Activated CD4-positive, alpha-beta memory T cell treated with anti-CD3 and anti-CD28 coated beads, Interleukin-2, amount 10 ng/mL, durations not matched to agents 7 days and 5 days (primary cell): ENCODE results near the gene ADGRL2. TPM values are rescaled to one million over a fixed set of nuclear protein-coding genes. Genes with fewer than 3 reads are reported as not detected.

Experiments
- CTCF ChIA-PET: fragments of 350-600 bp; sonication (Branson Sonifier 250); formaldehyde crosslinking; loops from one replicate; lab custom pipeline; 2021; ENCODE audit warnings: antibody characterized with exemption, inconsistent platforms; lab: Charles Lee
- POLR2A ChIA-PET: fragments of 350-600 bp; sonication (Branson Sonifier 250); formaldehyde crosslinking; loops from one replicate; lab custom pipeline; 2021; ENCODE audit warnings: antibody characterized with exemption; lab: Charles Lee
- DNase-seq: peaks from one replicate; pipeline ENCODE4 v3.0.0-alpha.2; 2020
- H3K27ac Mint-ChIP-seq: one replicate; pipeline ENCODE4 v1.8.0; 2021; ENCODE audit warnings: mild to moderate bottlenecking, mixed read lengths
- H3K27me3 Mint-ChIP-seq: one replicate; pipeline ENCODE4 v1.8.0; 2021; ENCODE audit warnings: mixed read lengths
- H3K36me3 Mint-ChIP-seq: one replicate; pipeline ENCODE4 v1.8.0; 2021; ENCODE audit warnings: low read depth, mixed read lengths
- H3K4me1 Mint-ChIP-seq: one replicate; pipeline ENCODE4 v1.8.0; 2021; ENCODE audit warnings: mixed read lengths
- H3K4me3 Mint-ChIP-seq: one replicate; pipeline ENCODE4 v1.8.0; 2021; ENCODE audit warnings: mild to moderate bottlenecking, mixed read lengths
- H3K9me3 Mint-ChIP-seq: one replicate; pipeline ENCODE4 v1.8.0; 2021; ENCODE audit warnings: mixed read lengths
- total RNA-seq, 2 experiments: library from RNA; stranded (reverse); gene quantifications; one replicate each; pipeline ENCODE4 v1.2.3, GENCODE V29; 2021

Gene ADGRL2
- total RNA-seq, 2 experiments from 2014 or later = not detected

GRCh38 chr1:81915937-81916336, 115.2 kb downstream of the ADGRL2 start:
- Mint-ChIP-seq H3K27ac (no peak overlapping the region), H3K4me3 (no peak overlapping the region), H3K36me3 (no peaks in the 10 kb centered on the region), H3K9me3 (no peaks in the 10 kb centered on the region), H3K4me1 (no peaks in the 10 kb centered on the region), H3K27me3 (no peaks in the 10 kb centered on the region)
- DNase-seq = no peak
- POLR2A ChIA-PET = no interaction called here
- CTCF ChIA-PET = no interaction called here

- H3K4me3 Mint-ChIP-seq = no peak overlapping the region
- H3K4me1 Mint-ChIP-seq = no peaks in the 10 kb centered on the region
- no peaks in the 10 kb centered on the region for H3K36me3 Mint-ChIP-seq
- ChIA-PET CTCF (no interaction called here), POLR2A (no interaction called here)
- no peak overlapping the region for H3K27ac Mint-ChIP-seq
- no peaks in the 10 kb centered on the region for H3K9me3 Mint-ChIP-seq
- no peaks in the 10 kb centered on the region for H3K27me3 Mint-ChIP-seq
- DNase-seq = no peak
Measured at GRCh38 chr1:81920245-81920740, 119.6 kb downstream of the ADGRL2 start.

GRCh38 chr1:81920886-81921285, 120.2 kb downstream of the ADGRL2 start:
- Mint-ChIP-seq H3K27me3 (no peaks in the 10 kb centered on the region), H3K27ac (no peak overlapping the region), H3K9me3 (no peaks in the 10 kb centered on the region), H3K4me1 (no peaks in the 10 kb centered on the region), H3K4me3 (no peak overlapping the region), H3K36me3 (no peaks in the 10 kb centered on the region)
- ChIA-PET CTCF (interaction anchor here (1.2 kb wide), 1 partner anchor 9 kb away, joined by 3 read pairs; no protein-coding TSS in a partner anchor), POLR2A (no interaction called here)
- no peak for DNase-seq

GRCh38 chr1:81921344-81921743, 120.6 kb downstream of the ADGRL2 start:
- H3K9me3 Mint-ChIP-seq = no peaks in the 10 kb centered on the region
- H3K4me3 Mint-ChIP-seq = no peak overlapping the region
- no peak for DNase-seq
- CTCF ChIA-PET = interaction anchor here (1.2 kb wide), 1 partner anchor 9 kb away, joined by 3 read pairs; no protein-coding TSS in a partner anchor
- H3K27ac Mint-ChIP-seq = no peak overlapping the region
- H3K4me1 Mint-ChIP-seq = no peaks in the 10 kb centered on the region
- H3K36me3 Mint-ChIP-seq = no peaks in the 10 kb centered on the region
- POLR2A ChIA-PET = no interaction called here
- H3K27me3 Mint-ChIP-seq = no peaks in the 10 kb centered on the region

- Mint-ChIP-seq H3K4me3 (no peak overlapping the region), H3K4me1 (no peaks in the 10 kb centered on the region), H3K27ac (no peak overlapping the region), H3K36me3 (no peaks in the 10 kb centered on the region), H3K9me3 (no peaks in the 10 kb centered on the region), H3K27me3 (no peaks in the 10 kb centered on the region)
- POLR2A ChIA-PET = no interaction called here
- DNase-seq = no peak
- CTCF ChIA-PET = interaction anchor here (1.2 kb wide), 1 partner anchor 8 kb away, joined by 3 read pairs; no protein-coding TSS in a partner anchor
Measured at GRCh38 chr1:81921851-81922462, 121.2 kb downstream of the ADGRL2 start.

GRCh38 chr1:81922955-81923354, 122.2 kb downstream of the ADGRL2 start:
- no peaks in the 10 kb centered on the region for H3K9me3 Mint-ChIP-seq
- H3K27me3 Mint-ChIP-seq = no peaks in the 10 kb centered on the region
- DNase-seq = no peak
- no peaks in the 10 kb centered on the region for H3K4me1 Mint-ChIP-seq
- ChIA-PET CTCF (no interaction called here), POLR2A (no interaction called here)
- no peak overlapping the region for H3K4me3 Mint-ChIP-seq
- H3K27ac Mint-ChIP-seq = no peak overlapping the region
- H3K36me3 Mint-ChIP-seq = no peaks in the 10 kb centered on the region

- CTCF ChIA-PET = no interaction called here
- H3K27ac Mint-ChIP-seq = no peak overlapping the region
- peaks cover 3% of the 10 kb centered on the region for H3K9me3 Mint-ChIP-seq
- POLR2A ChIA-PET = no interaction called here
- no peaks in the 10 kb centered on the region for H3K36me3 Mint-ChIP-seq
- no peaks in the 10 kb centered on the region for H3K4me1 Mint-ChIP-seq
- DNase-seq = no peak
- no peak overlapping the region for H3K4me3 Mint-ChIP-seq
- no peaks in the 10 kb centered on the region for H3K27me3 Mint-ChIP-seq
Measured at GRCh38 chr1:81929106-81929505, 128.4 kb downstream of the ADGRL2 start.

GRCh38 chr1:81936853-81937252, 136.1 kb downstream of the ADGRL2 start:
- no peak for DNase-seq
- POLR2A ChIA-PET = no interaction called here
- Mint-ChIP-seq H3K27me3 (no peaks in the 10 kb centered on the region), H3K4me1 (no peaks in the 10 kb centered on the region), H3K27ac (no peak overlapping the region), H3K36me3 (no peaks in the 10 kb centered on the region), H3K9me3 (no peaks in the 10 kb centered on the region), H3K4me3 (no peak overlapping the region)
- CTCF ChIA-PET = no interaction called here

GRCh38 chr1:81937791-81938450, 137.2 kb downstream of the ADGRL2 start:
- POLR2A ChIA-PET = interaction anchor here (0.6 kb wide), 1 partner anchor 928 kb away, joined by 5 read pairs; no protein-coding TSS in a partner anchor

GRCh38 chr1:81948495-81948894, 147.8 kb downstream of the ADGRL2 start:
- ChIA-PET CTCF (no interaction called here), POLR2A (no interaction called here)
- Mint-ChIP-seq H3K27ac (no peak overlapping the region), H3K9me3 (no peaks in the 10 kb centered on the region), H3K4me1 (no peaks in the 10 kb centered on the region), H3K36me3 (no peaks in the 10 kb centered on the region), H3K4me3 (no peak overlapping the region), H3K27me3 (no peaks in the 10 kb centered on the region)
- no peak for DNase-seq

More at GRCh38 chr1:81937791-81938450, 137.2 kb downstream of the ADGRL2 start:
- CTCF ChIA-PET = no interaction called here
- H3K36me3 Mint-ChIP-seq = no peaks in the 10 kb centered on the region
- no peaks in the 10 kb centered on the region for H3K4me1 Mint-ChIP-seq
- H3K4me3 Mint-ChIP-seq = no peak overlapping the region
- DNase-seq = no peak
- H3K9me3 Mint-ChIP-seq = no peaks in the 10 kb centered on the region
- no peaks in the 10 kb centered on the region for H3K27me3 Mint-ChIP-seq
- H3K27ac Mint-ChIP-seq = no peak overlapping the region

- Mint-ChIP-seq H3K27me3 (no peaks in the 10 kb centered on the region), H3K36me3 (no peaks in the 10 kb centered on the region), H3K9me3 (no peaks in the 10 kb centered on the region), H3K4me1 (no peaks in the 10 kb centered on the region), H3K4me3 (no peak overlapping the region), H3K27ac (no peak overlapping the region)
- ChIA-PET POLR2A (no interaction called here), CTCF (no interaction called here)
- no peak for DNase-seq
Measured at GRCh38 chr1:81949421-81949820, 148.7 kb downstream of the ADGRL2 start.

GRCh38 chr1:81950037-81950436, 149.3 kb downstream of the ADGRL2 start:
- no peaks in the 10 kb centered on the region for H3K4me1 Mint-ChIP-seq
- no peaks in the 10 kb centered on the region for H3K36me3 Mint-ChIP-seq
- H3K4me3 Mint-ChIP-seq = no peak overlapping the region
- no peaks in the 10 kb centered on the region for H3K27me3 Mint-ChIP-seq
- CTCF ChIA-PET = no interaction called here
- no peaks in the 10 kb centered on the region for H3K9me3 Mint-ChIP-seq
- no peak overlapping the region for H3K27ac Mint-ChIP-seq
- no peak for DNase-seq
- POLR2A ChIA-PET = no interaction called here

- no peak overlapping the region for H3K4me3 Mint-ChIP-seq
- H3K9me3 Mint-ChIP-seq = no peaks in the 10 kb centered on the region
- ChIA-PET CTCF (no interaction called here), POLR2A (no interaction called here)
- DNase-seq = no peak
- no peaks in the 10 kb centered on the region for H3K27me3 Mint-ChIP-seq
- no peaks in the 10 kb centered on the region for H3K4me1 Mint-ChIP-seq
- no peaks in the 10 kb centered on the region for H3K36me3 Mint-ChIP-seq
- no peak overlapping the region for H3K27ac Mint-ChIP-seq
Measured at GRCh38 chr1:81950591-81951244, 150.0 kb downstream of the ADGRL2 start.
